Skeletal muscle tissue (tissue), 4 donors: ENCODE data around the gene TRA2B. TPM values are rescaled to one million over a fixed set of nuclear protein-coding genes. Genes with fewer than 3 reads are reported as not detected.

Experiments used
- H3K27ac ChIP-seq: one replicate; pipeline ENCODE4 v1.7.0; 2013; ENCODE audit warnings: mild to moderate bottlenecking, low read depth, low read length, inconsistent platforms
- H3K27me3 ChIP-seq, 3 donors: one replicate each; pipeline ENCODE4 v1.7.0; 2013; ENCODE audit warnings: low read length in 3 of 3; ENCODE audit not compliant: control insufficient read depth in 3 of 3, insufficient read depth in 3 of 3
- H3K36me3 ChIP-seq, 3 donors: one replicate each; pipeline ENCODE4 v1.7.0; 2013; ENCODE audit warnings: low read length in 3 of 3; ENCODE audit not compliant: control insufficient read depth in 3 of 3, insufficient read depth in 3 of 3
- H3K4me1 ChIP-seq, 3 donors: one replicate each; pipeline ENCODE4 v1.7.0; 2013; ENCODE audit warnings: low read length in 3 of 3, mild to moderate bottlenecking in 3 of 3; ENCODE audit not compliant: control insufficient read depth in 3 of 3, insufficient read depth in 3 of 3
- H3K4me3 ChIP-seq, 3 donors: one replicate each; pipeline ENCODE4 v1.7.0; 2013; ENCODE audit warnings: low read length in 3 of 3
- H3K9ac ChIP-seq, 3 donors: one replicate each; pipeline ENCODE4 v1.7.0; 2013; ENCODE audit warnings: low read length in 3 of 3, mild to moderate bottlenecking in 3 of 3, moderate library complexity in 2 of 3, low read depth in 1 of 3
- H3K9me3 ChIP-seq, 3 donors: one replicate each; pipeline ENCODE4 v1.7.0; 2013; ENCODE audit warnings: low read length in 3 of 3; ENCODE audit not compliant: control insufficient read depth in 3 of 3
- total RNA-seq: library from RNA; depleted of rRNA; stranded (reverse); fragments of >200 nt; gene quantifications from one replicate; pipeline ENCODE4 v1.2.3, GENCODE V29; 2014
- donor health status: Osteomylitis.

The TRA2B gene
- total RNA-seq, 1 donor from 2014 or later, result 136 TPM

DNA sequence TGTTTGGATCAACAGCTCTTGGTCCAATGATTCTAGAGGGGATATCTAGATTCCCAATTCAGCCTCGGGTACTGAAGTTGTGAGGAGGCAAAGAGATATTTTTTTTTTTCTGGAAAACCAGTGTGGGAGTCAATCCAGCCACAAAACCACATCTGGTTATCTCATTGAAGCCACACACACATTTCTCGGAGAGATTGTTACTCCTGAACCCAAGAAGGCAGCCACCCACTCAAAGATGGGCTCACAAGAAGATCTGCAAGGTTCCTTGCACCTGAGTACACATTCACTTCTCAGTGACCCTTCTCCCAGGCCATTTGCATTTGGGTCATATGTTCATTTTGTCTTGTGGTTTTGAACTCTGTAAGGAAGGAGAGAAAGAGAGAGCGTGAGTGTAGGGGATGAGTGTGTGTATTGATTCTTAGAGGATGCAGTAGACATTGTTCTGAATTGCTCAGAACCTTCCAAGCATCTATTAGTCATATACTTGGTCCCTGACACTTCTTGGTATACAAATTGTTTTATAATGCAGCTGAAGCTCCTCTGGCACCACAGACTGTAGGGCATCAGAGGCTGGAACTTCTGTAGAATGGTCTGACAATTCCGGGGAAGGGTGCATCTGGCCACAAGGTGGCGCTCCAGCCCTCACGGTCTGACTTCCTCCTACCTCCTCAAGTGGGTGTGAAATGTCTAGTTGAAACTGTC is 39.3 kb upstream of the TRA2B start:
- Histone ChIP-seq H3K27me3 (no peaks in the 10 kb centered on the region), H3K9me3 (no peaks in the 10 kb centered on the region), H3K4me1 (peaks cover 0 to 9% (median 3%) of the 10 kb centered on the region in 3 donors), H3K9ac (no peak overlapping the region), H3K36me3 (no peaks in the 10 kb centered on the region), H3K4me3 (no peak overlapping the region), H3K27ac (no peak overlapping the region)

DNA sequence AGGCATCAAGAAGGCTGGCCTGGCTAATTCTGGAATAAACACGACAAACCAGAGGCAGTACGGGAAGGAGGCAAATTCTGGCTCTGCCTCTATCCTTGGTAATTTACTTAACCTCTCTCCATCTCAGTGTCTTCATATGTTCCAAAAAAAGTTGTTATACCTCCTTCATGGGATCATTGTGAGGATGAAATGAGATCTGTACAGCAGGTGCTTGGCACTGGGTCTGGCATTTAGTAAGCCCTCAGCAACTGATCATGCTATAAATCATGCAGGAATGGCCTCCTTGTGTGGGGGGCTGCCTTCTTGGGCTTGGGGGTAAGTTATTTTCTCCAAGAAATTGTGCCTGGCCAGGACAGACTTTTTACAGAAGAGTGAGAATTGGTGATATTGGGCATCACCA is 38.3 kb upstream of the TRA2B start:
- H3K9me3 ChIP-seq, result no peaks in the 10 kb centered on the region
- H3K27me3 ChIP-seq, result no peaks in the 10 kb centered on the region
- no peak overlapping the region for H3K27ac ChIP-seq
- H3K4me1 ChIP-seq, result peaks cover 0 to 9% (median 3%) of the 10 kb centered on the region in 3 donors
- H3K9ac ChIP-seq, result no peak overlapping the region
- no peak overlapping the region for H3K4me3 ChIP-seq
- no peaks in the 10 kb centered on the region for H3K36me3 ChIP-seq

DNA sequence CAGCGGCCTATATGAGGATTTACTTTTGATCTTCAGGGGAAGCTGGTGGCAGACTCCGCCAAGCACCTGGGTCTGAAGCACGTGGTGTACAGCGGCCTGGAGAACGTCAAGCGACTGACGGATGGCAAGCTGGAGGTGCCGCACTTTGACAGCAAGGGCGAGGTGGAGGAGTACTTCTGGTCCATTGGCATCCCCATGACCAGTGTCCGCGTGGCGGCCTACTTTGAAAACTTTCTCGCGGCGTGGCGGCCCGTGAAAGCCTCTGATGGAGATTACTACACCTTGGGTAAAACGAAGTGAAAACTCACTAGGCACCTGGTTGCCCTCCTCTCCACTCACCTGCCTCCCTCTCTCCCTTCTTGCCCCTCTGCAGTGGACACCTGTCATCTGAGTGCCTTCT is 33.8 kb upstream of the TRA2B start:
- H3K4me1 ChIP-seq, result peaks cover 0 to 9% (median 3%) of the 10 kb centered on the region in 3 donors
- no peak overlapping the region for H3K27ac ChIP-seq
- H3K36me3 ChIP-seq, result no peaks in the 10 kb centered on the region
- no peak overlapping the region for H3K4me3 ChIP-seq
- no peak overlapping the region for H3K9ac ChIP-seq
- no peaks in the 10 kb centered on the region for H3K27me3 ChIP-seq
- no peaks in the 10 kb centered on the region for H3K9me3 ChIP-seq

DNA sequence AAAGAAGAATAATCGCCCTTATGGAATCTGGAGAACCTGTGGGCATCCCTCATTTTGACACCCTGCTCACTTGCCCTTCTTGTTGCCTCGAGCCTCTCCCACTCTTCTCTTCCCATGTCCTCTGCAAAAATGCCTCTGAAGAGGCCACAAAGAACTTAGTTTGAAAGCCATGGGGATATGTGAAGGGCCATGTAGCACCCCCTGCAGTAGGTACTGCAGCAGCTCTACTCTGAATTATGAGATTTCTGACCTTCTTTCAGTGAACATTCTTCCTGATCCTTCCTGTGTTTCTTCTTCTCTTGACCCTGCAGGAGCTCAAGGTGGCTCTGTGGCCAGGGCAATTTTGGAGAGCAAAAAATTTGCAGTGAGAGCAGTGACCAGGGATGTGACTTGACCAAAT is 30.4 kb upstream of the TRA2B start:
- Histone ChIP-seq H3K9me3 (no peaks in the 10 kb centered on the region), H3K4me1 (no peaks in the 10 kb centered on the region), H3K4me3 (no peak overlapping the region), H3K27me3 (no peaks in the 10 kb centered on the region), H3K9ac (no peak overlapping the region), H3K36me3 (no peaks in the 10 kb centered on the region), H3K27ac (no peak overlapping the region)

DNA sequence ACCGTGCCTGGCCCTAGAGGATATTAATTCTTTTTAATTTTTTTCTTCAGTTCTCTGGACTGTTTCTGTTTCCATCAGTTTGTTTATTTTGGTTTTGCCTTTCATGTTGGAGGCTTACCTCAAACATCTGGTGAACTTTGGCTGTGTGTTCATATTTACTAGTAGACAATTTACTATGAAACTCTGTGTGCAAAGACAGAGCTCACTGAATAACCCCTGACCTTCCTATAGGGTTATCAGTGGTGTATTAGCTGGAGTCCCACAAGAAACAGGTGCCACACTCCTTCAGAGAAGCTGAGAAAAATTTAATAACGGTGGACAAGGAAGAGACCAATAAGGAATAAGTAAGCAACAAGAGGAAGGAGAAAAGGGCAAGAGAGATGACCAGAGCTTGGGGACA is 28.8 kb upstream of the TRA2B start:
- no peaks in the 10 kb centered on the region for H3K27me3 ChIP-seq
- H3K9me3 ChIP-seq, result no peaks in the 10 kb centered on the region
- H3K4me3 ChIP-seq, result no peak overlapping the region
- no peak overlapping the region for H3K27ac ChIP-seq
- H3K9ac ChIP-seq, result no peak overlapping the region
- H3K4me1 ChIP-seq, result no peaks in the 10 kb centered on the region
- no peaks in the 10 kb centered on the region for H3K36me3 ChIP-seq

- no peaks in the 10 kb centered on the region for H3K36me3 ChIP-seq
- no peak overlapping the region for H3K4me3 ChIP-seq
- H3K4me1 ChIP-seq, result peaks cover 0 to 7% (median 3%) of the 10 kb centered on the region in 3 donors
- H3K27me3 ChIP-seq, result no peaks in the 10 kb centered on the region
- H3K9ac ChIP-seq, result no peak overlapping the region
- no peak overlapping the region for H3K27ac ChIP-seq
- H3K9me3 ChIP-seq, result no peaks in the 10 kb centered on the region
These were observed 27.7 kb upstream of the TRA2B start for GRCh38 chr3:185965496-185965895.

GRCh38 chr3:185961675-185962232 is 23.9 kb upstream of the TRA2B start:
- no peaks in the 10 kb centered on the region for H3K27me3 ChIP-seq
- H3K9ac ChIP-seq, result no peak overlapping the region
- peaks cover 0 to 11% (median 8%) of the 10 kb centered on the region in 3 donors for H3K4me1 ChIP-seq
- no peak overlapping the region for H3K4me3 ChIP-seq
- no peaks in the 10 kb centered on the region for H3K36me3 ChIP-seq
- H3K27ac ChIP-seq, result no peak overlapping the region
- no peaks in the 10 kb centered on the region for H3K9me3 ChIP-seq

DNA sequence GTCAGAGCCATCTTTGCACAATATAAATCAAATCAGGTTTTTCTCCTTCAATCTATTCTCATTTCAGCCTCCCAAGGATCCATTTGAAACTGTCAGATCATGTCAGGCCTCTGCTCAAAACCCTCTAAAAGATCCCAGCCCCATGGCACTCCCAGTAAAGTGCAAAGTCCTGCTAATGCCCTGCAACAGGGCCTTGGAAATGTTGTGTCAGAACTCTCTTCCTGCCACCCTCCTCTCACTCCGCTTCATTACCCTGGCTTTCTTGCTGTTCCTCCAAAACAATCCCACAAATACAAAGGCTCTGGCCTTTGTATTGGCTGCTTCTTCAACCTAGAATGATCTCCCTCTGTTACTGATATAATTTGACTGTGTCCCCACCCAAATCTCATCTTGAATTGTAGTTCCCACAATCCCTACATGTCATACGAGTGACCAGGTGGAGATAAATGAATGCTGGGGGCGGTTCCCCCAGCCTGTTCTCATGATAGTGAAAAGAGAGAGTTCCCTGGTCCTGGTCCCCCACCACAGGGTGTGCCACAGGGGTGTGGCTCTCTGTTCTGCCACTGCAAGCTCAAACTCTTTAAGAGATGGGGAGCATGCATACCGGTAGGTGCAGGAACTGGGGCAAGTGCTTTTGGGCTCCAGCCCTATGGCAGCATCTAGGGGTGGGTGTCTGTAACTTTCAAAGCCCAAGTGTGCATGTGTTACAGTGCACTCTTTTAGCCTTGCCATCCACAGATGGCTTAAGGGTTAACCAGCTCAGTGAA is 22.9 kb upstream of the TRA2B start:
- Histone ChIP-seq H3K9ac (no peak overlapping the region), H3K27ac (peak overlapping the region; percentile 49), H3K27me3 (no peaks in the 10 kb centered on the region), H3K4me1 (peaks cover 0 to 11% (median 8%) of the 10 kb centered on the region in 3 donors), H3K9me3 (no peaks in the 10 kb centered on the region), H3K4me3 (no peak overlapping the region), H3K36me3 (no peaks in the 10 kb centered on the region)

DNA sequence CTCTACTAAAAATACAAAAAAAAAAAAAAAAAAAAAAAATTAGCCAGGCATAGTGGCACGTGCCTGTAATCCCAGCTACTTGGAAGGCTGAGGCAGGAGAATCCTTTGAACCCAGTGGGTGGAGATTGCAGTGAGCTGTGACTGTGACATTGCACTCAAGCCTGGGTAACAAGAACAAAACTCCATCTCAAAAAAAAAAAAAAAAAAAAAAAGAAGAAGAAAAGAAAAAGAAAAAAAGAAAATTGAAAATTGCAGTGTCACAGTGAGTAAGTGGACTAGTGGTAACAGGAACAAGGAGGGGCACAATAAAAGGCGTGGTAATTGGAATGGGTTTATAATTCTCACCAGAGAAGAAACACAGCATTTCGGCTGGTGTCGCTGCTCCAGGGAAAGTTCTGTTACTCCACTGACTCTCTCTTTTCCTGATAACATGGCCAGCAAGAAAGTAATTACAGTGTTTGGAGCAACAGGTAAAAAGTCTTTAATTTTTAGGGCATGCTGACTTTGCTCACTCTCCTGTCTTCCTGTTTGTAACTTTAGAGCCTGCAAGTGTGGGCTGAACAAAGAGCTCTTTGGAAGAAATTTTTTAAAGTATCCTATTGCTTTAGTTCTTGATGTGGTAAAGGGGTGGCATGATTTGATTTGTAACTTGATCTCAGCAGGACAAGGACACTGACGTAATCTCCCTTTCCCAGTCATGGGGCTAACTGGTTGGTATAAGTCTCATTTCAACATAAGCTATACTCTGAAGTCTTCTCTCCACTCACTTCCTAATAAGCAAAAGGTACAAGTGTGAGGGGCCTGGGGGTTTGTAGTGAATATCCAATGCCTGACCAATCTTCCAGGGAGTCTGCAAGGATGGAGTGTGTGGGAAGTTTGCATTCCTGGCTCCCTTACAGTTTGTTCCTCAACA is 22.1 kb upstream of the TRA2B start:
- peak overlapping the region in 2 of 3 donors; percentile 15 to 19 for H3K4me3 ChIP-seq
- no peaks in the 10 kb centered on the region for H3K27me3 ChIP-seq
- no peaks in the 10 kb centered on the region for H3K9me3 ChIP-seq
- H3K9ac ChIP-seq, result peak overlapping the region in 2 of 3 donors; percentile 27 to 46
- no peaks in the 10 kb centered on the region for H3K36me3 ChIP-seq
- peaks cover 0 to 11% (median 8%) of the 10 kb centered on the region in 3 donors for H3K4me1 ChIP-seq
- peak overlapping the region; percentile 49 for H3K27ac ChIP-seq
